VCaP (cell line): ENCODE measurements around the gene MPPED2.
"Not testable (repeated sequence)": the region's sequence is repeated elsewhere in the genome, so short reads cannot be mapped to it uniquely, and the experiment has no call there.

Experiments used
- H3K27ac ChIP-seq: fragments of 450-650 bp; 2 replicates; pipeline ENCODE4 v1.5.1; 2017
- TF ChIP-seq, protein P1 (sequence below): fragments of 450-650 bp; conservative IDR thresholded peaks from 2 replicates; pipeline ENCODE4 v1.5.1; 2017; ENCODE audit warnings: mild to moderate bottlenecking, moderate library complexity

The MPPED2 gene

GRCh38 chr11:30560206-30561106, 25.7 kb downstream of the MPPED2 start:
- no peak overlapping the region for H3K27ac ChIP-seq
- TF ChIP-seq, protein P1, sequence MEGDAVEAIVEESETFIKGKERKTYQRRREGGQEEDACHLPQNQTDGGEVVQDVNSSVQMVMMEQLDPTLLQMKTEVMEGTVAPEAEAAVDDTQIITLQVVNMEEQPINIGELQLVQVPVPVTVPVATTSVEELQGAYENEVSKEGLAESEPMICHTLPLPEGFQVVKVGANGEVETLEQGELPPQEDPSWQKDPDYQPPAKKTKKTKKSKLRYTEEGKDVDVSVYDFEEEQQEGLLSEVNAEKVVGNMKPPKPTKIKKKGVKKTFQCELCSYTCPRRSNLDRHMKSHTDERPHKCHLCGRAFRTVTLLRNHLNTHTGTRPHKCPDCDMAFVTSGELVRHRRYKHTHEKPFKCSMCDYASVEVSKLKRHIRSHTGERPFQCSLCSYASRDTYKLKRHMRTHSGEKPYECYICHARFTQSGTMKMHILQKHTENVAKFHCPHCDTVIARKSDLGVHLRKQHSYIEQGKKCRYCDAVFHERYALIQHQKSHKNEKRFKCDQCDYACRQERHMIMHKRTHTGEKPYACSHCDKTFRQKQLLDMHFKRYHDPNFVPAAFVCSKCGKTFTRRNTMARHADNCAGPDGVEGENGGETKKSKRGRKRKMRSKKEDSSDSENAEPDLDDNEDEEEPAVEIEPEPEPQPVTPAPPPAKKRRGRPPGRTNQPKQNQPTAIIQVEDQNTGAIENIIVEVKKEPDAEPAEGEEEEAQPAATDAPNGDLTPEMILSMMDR = no peak

DNA sequence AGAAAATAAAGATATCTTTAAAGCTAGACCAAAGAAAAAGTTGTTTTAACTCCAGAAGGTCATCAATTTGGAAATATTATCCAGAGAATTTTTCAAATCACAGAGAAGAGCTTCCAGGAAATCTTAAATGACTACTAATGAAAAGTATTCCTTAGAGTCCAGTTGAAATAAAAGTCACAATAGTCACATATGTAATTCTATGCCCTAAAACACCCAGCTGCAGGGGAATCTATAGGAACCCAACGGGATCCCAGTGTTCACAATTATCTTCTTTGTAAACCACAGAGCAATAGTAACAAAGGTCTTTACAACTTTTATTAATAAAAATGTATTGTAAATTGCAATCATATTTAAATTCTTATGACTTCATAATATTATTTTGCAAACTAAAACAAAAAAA, 27.1 kb downstream of the MPPED2 start:
- TF ChIP-seq, protein P1 = no peak
- no peak overlapping the region for H3K27ac ChIP-seq

- not testable (repeated sequence) for H3K27ac ChIP-seq
Measured at GRCh38 chr11:30554587-30554986, 31.6 kb downstream of the MPPED2 start.

GRCh38 chr11:30553521-30554110, 32.5 kb downstream of the MPPED2 start:
- TF ChIP-seq, protein P1 = no peak
- H3K27ac ChIP-seq = no peak overlapping the region

DNA sequence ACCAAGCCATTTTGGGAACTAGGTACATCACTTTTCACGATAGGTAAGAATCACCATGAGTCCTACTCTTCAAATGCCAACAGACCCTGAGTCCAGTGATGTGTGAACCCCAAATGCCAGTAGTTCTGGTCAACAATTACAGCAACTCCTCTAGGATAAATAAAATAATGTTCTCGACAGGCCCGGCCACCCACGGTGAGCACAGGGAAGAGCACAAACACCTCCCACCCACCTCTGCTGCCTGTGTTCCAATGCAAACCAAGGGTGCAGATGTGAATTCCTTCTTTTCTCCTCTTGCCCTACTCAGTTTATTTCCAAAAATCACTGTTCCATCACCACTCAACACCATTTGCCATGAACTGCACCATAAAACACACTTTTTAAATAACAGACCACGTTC, 33.3 kb downstream of the MPPED2 start:
- H3K27ac ChIP-seq = no peak overlapping the region
- TF ChIP-seq, protein P1 = no peak

DNA sequence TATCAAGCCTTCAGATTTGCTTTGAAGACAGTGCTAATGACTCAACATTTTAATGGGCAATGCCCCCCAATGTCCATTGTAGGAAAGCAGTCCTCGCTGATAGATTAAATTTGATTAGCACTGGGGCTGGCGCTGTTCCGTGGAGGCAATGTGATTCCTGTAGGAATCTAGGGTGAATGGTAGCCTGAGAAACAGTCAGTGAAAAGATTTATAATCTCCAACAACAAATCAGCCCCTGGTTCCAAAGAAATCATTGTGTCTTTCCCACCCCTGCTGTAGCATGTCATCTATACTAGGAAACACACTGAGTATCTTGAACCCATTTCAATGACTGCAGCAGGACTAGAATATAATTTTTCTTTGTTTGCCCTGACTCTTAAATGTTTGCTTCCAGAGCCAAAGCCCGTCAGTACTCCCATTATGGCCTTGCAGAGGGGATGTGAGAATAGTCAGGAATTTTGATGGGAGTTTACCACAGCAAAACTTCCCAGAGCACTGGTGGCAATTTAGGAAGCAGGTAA, 36.1 kb downstream of the MPPED2 start:
- H3K27ac ChIP-seq = no peak overlapping the region
- TF ChIP-seq, protein P1 = no peak

GRCh38 chr11:30549565-30549964, 36.6 kb downstream of the MPPED2 start:
- H3K27ac ChIP-seq = no peak overlapping the region
- TF ChIP-seq, protein P1 = no peak

- no peak overlapping the region for H3K27ac ChIP-seq
- TF ChIP-seq, protein P1 = no peak
Measured at GRCh38 chr11:30546334-30546733, 39.8 kb downstream of the MPPED2 start.
